Activated CD4-positive, alpha-beta T cell treated with anti-CD3 and anti-CD28 coated beads for 24 hours (primary cell): Measurements from ENCODE around the gene CYP4F11.
"Not testable (repeated sequence)": the region's sequence is repeated elsewhere in the genome, so short reads cannot be mapped to it uniquely, and the experiment has no call there.

Experiments
- DNase-seq, 2 donors: peaks; one replicate each; pipeline ENCODE4 v3.0.0-alpha.2; 2020; ENCODE audit warnings: low read depth in 2 of 2

Gene CYP4F11

GRCh38 chr19:15934332-15935078 is at the start of gene CYP4F11:
Gene CYP4F11 (minus strand): TSS chr19:15934529. CDS start chr19:15934408, 121 bp downstream.
- no peak for DNase-seq

- no peak for DNase-seq
Measured at GRCh38 chr19:15979293-15979692, 45.0 kb upstream of the CYP4F11 start.

- no peak for DNase-seq
Measured at GRCh38 chr19:15977690-15978089, 43.4 kb upstream of the CYP4F11 start.

- DNase-seq = no peak
Measured at GRCh38 chr19:15976836-15977689, 42.7 kb upstream of the CYP4F11 start.

- no peak for DNase-seq
Measured at GRCh38 chr19:15974856-15975255, 40.5 kb upstream of the CYP4F11 start.

- not testable (repeated sequence) for DNase-seq
Measured at GRCh38 chr19:15972043-15972442, 37.7 kb upstream of the CYP4F11 start.

GRCh38 chr19:15971224-15971780 is 37.0 kb upstream of the CYP4F11 start:
- DNase-seq = no peak

GRCh38 chr19:15964231-15964630 is 29.9 kb upstream of the CYP4F11 start:
- no peak for DNase-seq

GRCh38 chr19:15962319-15962718 is 28.0 kb upstream of the CYP4F11 start:
- no peak for DNase-seq

- no peak for DNase-seq
Measured at GRCh38 chr19:15954820-15955219, 20.5 kb upstream of the CYP4F11 start.

- no peak for DNase-seq
Measured at GRCh38 chr19:15948223-15949058, 14.1 kb upstream of the CYP4F11 start, which contains the start of gene OR10H4. Gene OR10H4 (plus strand): TSS chr19:15949008. CDS start chr19:15949008, 0 bp downstream.

- DNase-seq = no peak
Measured at GRCh38 chr19:15945301-15945700, 11.0 kb upstream of the CYP4F11 start.

- DNase-seq = no peak
Measured at GRCh38 chr19:15944401-15944800, 10.1 kb upstream of the CYP4F11 start.

- no peak for DNase-seq
Measured at GRCh38 chr19:15937771-15938170, 3.4 kb upstream of the CYP4F11 start.

GRCh38 chr19:15936950-15937349 is 2.6 kb upstream of the CYP4F11 start:
- no peak for DNase-seq

- no peak for DNase-seq
Measured at GRCh38 chr19:15936173-15936572, 1.8 kb upstream of the CYP4F11 start.

GRCh38 chr19:15935167-15935702 is 906 bp upstream of the CYP4F11 start:
- no peak for DNase-seq

- DNase-seq = not testable (repeated sequence)
Measured at GRCh38 chr19:15933761-15934331, 483 bp downstream of the CYP4F11 start.

GRCh38 chr19:15928321-15928720 is 6.0 kb downstream of the CYP4F11 start:
- no peak for DNase-seq

- no peak for DNase-seq
Measured at GRCh38 chr19:15926484-15926883, 7.8 kb downstream of the CYP4F11 start.

GRCh38 chr19:15923702-15924101 is 10.6 kb downstream of the CYP4F11 start:
- no peak for DNase-seq
